Stimulated activated CD4-positive, alpha-beta T cell treated with anti-CD3 and anti-CD28 coated beads, TNF-alpha, amount 100 ng/mL, for 24 hours (primary cell): Measurements from ENCODE around the gene RASL10B.

ENCODE experiments used
- DNase-seq, 3 experiments: peaks; one replicate each; pipeline ENCODE4 v3.0.0-alpha.2; 2020; ENCODE audit warnings: low read depth in 3 of 3

The RASL10B gene

GRCh38 chr17:35765086-35765710 lies 33.8 kb downstream of the RASL10B start:
- DNase-seq = no peak

GRCh38 chr17:35765756-35766488 lies 34.5 kb downstream of the RASL10B start:
- no peak for DNase-seq

- no peak for DNase-seq
Observed at GRCh38 chr17:35766489-35766877, 35.0 kb downstream of the RASL10B start.

- DNase-seq = no peak
Observed at GRCh38 chr17:35766903-35767510, 35.6 kb downstream of the RASL10B start.

GRCh38 chr17:35768797-35769196 lies 37.4 kb downstream of the RASL10B start:
- DNase-seq = no peak

GRCh38 chr17:35769895-35770486 lies 38.6 kb downstream of the RASL10B start:
- DNase-seq = no peak

GRCh38 chr17:35773129-35773528 lies 41.7 kb downstream of the RASL10B start:
- DNase-seq = no peak

- no peak for DNase-seq
Observed at GRCh38 chr17:35773679-35774425, 42.4 kb downstream of the RASL10B start.

- DNase-seq = no peak
Observed at GRCh38 chr17:35774499-35774898, 43.1 kb downstream of the RASL10B start.

GRCh38 chr17:35775039-35775438 lies 43.6 kb downstream of the RASL10B start:
- DNase-seq = no peak

- DNase-seq = no peak
Observed at GRCh38 chr17:35775583-35775982, 44.1 kb downstream of the RASL10B start.

GRCh38 chr17:35778641-35779196 lies 47.3 kb downstream of the RASL10B start:
- no peak for DNase-seq

GRCh38 chr17:35780950-35781349 lies 49.5 kb downstream of the RASL10B start:
- DNase-seq = no peak

- no peak for DNase-seq
Observed at GRCh38 chr17:35784895-35785294, 53.5 kb downstream of the RASL10B start.

- DNase-seq = no peak
Observed at GRCh38 chr17:35786941-35787432, 55.5 kb downstream of the RASL10B start.

- no peak for DNase-seq
Observed at GRCh38 chr17:35788477-35789368, 57.3 kb downstream of the RASL10B start.

GRCh38 chr17:35790841-35791240 lies 59.4 kb downstream of the RASL10B start:
- DNase-seq = no peak

- DNase-seq = no peak
Observed at GRCh38 chr17:35791681-35792350, 60.4 kb downstream of the RASL10B start.
